Liver (tissue), 9 donors: Measurements from ENCODE around the gene SEC61B. TPM values are rescaled to one million over a fixed set of nuclear protein-coding genes. Genes with fewer than 3 reads are reported as not detected.

Experiments used
- DNase-seq: peaks from one replicate; pipeline ENCODE4 v3.0.0-alpha.2; 2017; ENCODE audit warnings: low spot score
- H3K27ac ChIP-seq, 2 donors: one replicate each; pipeline ENCODE4 v1.7.0; 2013; ENCODE audit warnings: inconsistent platforms in 2 of 2, low read length in 2 of 2, control low read depth in 1 of 2, low read depth in 1 of 2, mild to moderate bottlenecking in 1 of 2
- H3K27me3 ChIP-seq, 4 donors: one replicate each; pipeline versions ENCODE4 v1.6.1 to v1.7.0; 2013; ENCODE audit warnings: low read length in 3 of 4, inconsistent platforms in 1 of 4, mild to moderate bottlenecking in 1 of 4, moderate library complexity in 1 of 4; ENCODE audit not compliant: control insufficient read depth in 4 of 4, insufficient read depth in 4 of 4
- H3K36me3 ChIP-seq, 4 donors: one replicate each; pipeline versions ENCODE4 v1.6.1 to v1.7.0; 2013; ENCODE audit warnings: low read length in 3 of 4, mild to moderate bottlenecking in 3 of 4, low read depth in 1 of 4, moderate library complexity in 1 of 4; ENCODE audit not compliant: control insufficient read depth in 4 of 4, insufficient read depth in 3 of 4
- H3K4me1 ChIP-seq, 4 donors: one replicate each; pipeline versions ENCODE4 v1.6.1 to v1.7.0; 2013; ENCODE audit warnings: low read length in 3 of 4, mild to moderate bottlenecking in 3 of 4, moderate library complexity in 1 of 4; ENCODE audit not compliant: control insufficient read depth in 4 of 4, insufficient read depth in 4 of 4
- H3K4me3 ChIP-seq, 3 donors: one replicate each; pipeline versions ENCODE4 v1.6.1 to v1.7.0; 2013; ENCODE audit warnings: low read length in 3 of 3, control low read depth in 1 of 3, low read depth in 1 of 3, mild to moderate bottlenecking in 1 of 3
- H3K9ac ChIP-seq, 2 donors: one replicate each; pipeline ENCODE4 v1.7.0; 2013; ENCODE audit warnings: low read length in 2 of 2, mild to moderate bottlenecking in 2 of 2, moderate library complexity in 2 of 2, control low read depth in 1 of 2, low read depth in 1 of 2
- H3K9me3 ChIP-seq, 4 donors: one replicate each; pipeline versions ENCODE4 v1.6.1 to v1.7.0; 2013; ENCODE audit warnings: low read length in 3 of 4; ENCODE audit not compliant: control insufficient read depth in 4 of 4
- EGR1 ChIP-seq, 2 donors: IDR thresholded peaks; 2 replicates each; pipeline ENCODE4 v1.6.1; 2016 to 2018; ENCODE audit warnings: antibody characterized with exemption in 2 of 2, low read depth in 2 of 2
- FOXA1 ChIP-seq: IDR thresholded peaks from 2 replicates; pipeline ENCODE4 v1.6.1; 2016; ENCODE audit warnings: antibody characterized with exemption
- FOXA2 ChIP-seq: IDR thresholded peaks from 2 replicates; pipeline ENCODE4 v1.6.1; 2016; ENCODE audit warnings: antibody characterized with exemption
- GABPA ChIP-seq, 2 donors: IDR thresholded peaks in 1 of 2; conservative IDR thresholded peaks in 1 of 2; 2 replicates each; pipeline ENCODE4 v1.6.1; 2016; ENCODE audit warnings: antibody characterized with exemption in 2 of 2, mild to moderate bottlenecking in 1 of 2, moderate library complexity in 1 of 2
- HNF4G ChIP-seq: IDR thresholded peaks from 2 replicates; pipeline ENCODE4 v1.6.1; 2016; ENCODE audit warnings: antibody characterized with exemption
- JUND ChIP-seq, 2 donors: IDR thresholded peaks; 2 replicates each; pipeline ENCODE4 v1.6.1; 2016; ENCODE audit warnings: antibody characterized with exemption in 2 of 2
- NR2F2 ChIP-seq: IDR thresholded peaks from 2 replicates; pipeline ENCODE4 v1.6.1; 2016; ENCODE audit warnings: antibody characterized with exemption
- RAD21 ChIP-seq, 2 donors: IDR thresholded peaks; 2 replicates each; pipeline ENCODE4 v1.6.1; 2016; ENCODE audit warnings: antibody characterized with exemption in 2 of 2, mild to moderate bottlenecking in 2 of 2
- RXRA ChIP-seq, 2 donors: IDR thresholded peaks; 2 replicates each; pipeline ENCODE4 v1.6.1; 2017 to 2018; ENCODE audit warnings: antibody characterized with exemption in 2 of 2, mild to moderate bottlenecking in 1 of 2
- SP1 ChIP-seq: IDR thresholded peaks from 2 replicates; pipeline ENCODE4 v1.6.1; 2018; ENCODE audit warnings: antibody characterized with exemption, mild to moderate bottlenecking
- TAF1 ChIP-seq: conservative IDR thresholded peaks from 2 replicates; pipeline ENCODE4 v1.6.1; 2016; ENCODE audit warnings: antibody characterized with exemption, mild to moderate bottlenecking
- YY1 ChIP-seq: IDR thresholded peaks from 2 replicates; pipeline ENCODE4 v1.6.1; 2016; ENCODE audit warnings: antibody characterized with exemption, mild to moderate bottlenecking
- WGBS: extraction: QIAGEN DNeasy Blood & Tissue Kit; methylation state at CpG from one replicate; pipeline ENCODE4 v1.1.7; 2013; 5-methylcytosine and 5-hydroxymethylcytosine counted together
- polyA plus RNA-seq, 2 donors: library from polyadenylated mRNA; stranded (reverse) in 1 of 2; unstranded in 1 of 2; fragments of 200-250 nt in 1 of 2; fragments of >200 nt in 1 of 2; fragmentation: Nextera tagmentation in 1 of 2; extraction: Ambion mirVana in 1 of 2; gene quantifications; one replicate each; pipeline versions ENCODE4 v1.2.1 to v1.2.3, GENCODE V29; 2013 to 2015
- total RNA-seq, 2 donors: library from RNA; depleted of rRNA; stranded (reverse); fragments of >200 nt; gene quantifications; one replicate each; pipeline ENCODE4 v1.2.3, GENCODE V29; 2014
- TF ChIP-seq, protein P1 (sequence below): IDR thresholded peaks from 2 replicates; pipeline ENCODE4 v1.6.1; 2016; ENCODE audit warnings: antibody characterized with exemption
- TF ChIP-seq, protein P2 (sequence below): IDR thresholded peaks from 2 replicates; pipeline ENCODE4 v1.6.1; 2016; ENCODE audit warnings: antibody characterized with exemption
- TF ChIP-seq, protein P3 (sequence below): IDR thresholded peaks from 2 replicates; pipeline ENCODE4 v1.6.1; 2016; ENCODE audit warnings: antibody characterized with exemption
- TF ChIP-seq, protein P4 (sequence below): fragments of 150-350 bp; IDR thresholded peaks from 2 replicates; pipeline ENCODE4 v1.5.1; 2017; ENCODE audit warnings: improper control_type of control experiment, low read depth, low read length; ENCODE audit not compliant: missing input control
- donor health status: healthy.
- donor health status: healthy.
- donor health status: healthy.
- donor health status: healthy.
- donor health status: healthy.

Gene SEC61B
- total and polyA plus RNA-seq, 4 donors = 84.1 to 431 (median 228) TPM

DNA sequence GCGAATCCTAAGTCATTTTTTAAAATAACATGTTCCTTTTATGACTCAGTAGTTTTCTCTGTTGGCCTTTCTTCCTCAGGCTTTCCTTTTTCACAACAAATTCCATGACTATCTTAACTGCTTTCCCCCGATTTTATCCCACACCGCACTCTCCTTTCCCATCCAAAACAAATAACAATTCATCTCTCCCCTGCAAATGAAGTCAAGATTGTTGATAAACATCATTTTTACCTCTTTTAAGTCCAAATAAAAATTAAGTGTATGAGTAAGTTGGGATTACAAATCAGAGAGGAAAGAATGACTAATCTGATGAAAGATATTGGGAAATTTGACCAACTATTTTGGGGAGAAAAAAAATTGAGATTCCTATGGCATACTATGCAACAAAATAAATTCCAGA lies 47.3 kb downstream of the SEC61B start:
- no peaks in the 10 kb centered on the region for H3K27me3 ChIP-seq
- DNase-seq = no peak
- TF ChIP-seq EGR1 (IDR thresholded peaks at IDR 0.05; ENCODE audit: low read depth in 2 of 2) (no peak), SP1 (no peak), FOXA1 (no peak)

DNA sequence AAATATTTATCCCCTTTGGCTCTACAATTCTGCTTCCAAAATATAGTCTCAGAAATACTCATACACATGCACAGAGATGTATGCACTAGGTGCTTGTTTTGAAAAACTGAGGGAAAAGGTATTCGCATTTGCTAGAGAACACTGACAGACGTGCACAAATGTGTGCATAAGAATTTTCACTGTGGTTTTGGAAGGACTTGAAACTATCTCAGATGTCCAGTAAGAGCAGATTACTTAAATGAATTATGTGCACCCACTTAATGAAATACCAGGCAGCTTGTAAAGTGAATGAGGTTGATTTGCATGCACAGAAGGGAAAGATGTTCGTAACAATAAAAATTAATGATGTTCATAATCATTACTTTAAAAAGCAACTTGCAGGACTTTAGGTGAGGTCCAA lies 48.4 kb downstream of the SEC61B start:
- H3K27me3 ChIP-seq = no peaks in the 10 kb centered on the region
- H3K4me3 ChIP-seq = no peak overlapping the region
- H3K36me3 ChIP-seq = no peaks in the 10 kb centered on the region
- DNase-seq = no peak
- no peaks in the 10 kb centered on the region for H3K9me3 ChIP-seq
- H3K9ac ChIP-seq = no peak overlapping the region
- no peak for TF ChIP-seq GABPA (IDR thresholded peaks at IDR 0.05 in 1 of 2, conservative IDR thresholded peaks at IDR 0.05 in 1 of 2)
- TF ChIP-seq, protein P1, sequence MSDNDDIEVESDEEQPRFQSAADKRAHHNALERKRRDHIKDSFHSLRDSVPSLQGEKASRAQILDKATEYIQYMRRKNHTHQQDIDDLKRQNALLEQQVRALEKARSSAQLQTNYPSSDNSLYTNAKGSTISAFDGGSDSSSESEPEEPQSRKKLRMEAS = no peak
- TF ChIP-seq, protein P2, sequence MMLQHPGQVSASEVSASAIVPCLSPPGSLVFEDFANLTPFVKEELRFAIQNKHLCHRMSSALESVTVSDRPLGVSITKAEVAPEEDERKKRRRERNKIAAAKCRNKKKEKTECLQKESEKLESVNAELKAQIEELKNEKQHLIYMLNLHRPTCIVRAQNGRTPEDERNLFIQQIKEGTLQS = no peak
- peaks cover 0 to 10% (median 4%) of the 10 kb centered on the region in 4 donors for H3K4me1 ChIP-seq
- WGBS = 67% methylated on average over 3 of the region's 3 CpGs
- H3K27ac ChIP-seq = no peak overlapping the region

More for the DNA sequence above, 47.3 kb downstream of the SEC61B start:
- no peaks in the 10 kb centered on the region for H3K9me3 ChIP-seq
- 82% methylated on average over 3 of the region's 3 CpGs for WGBS
- no peak overlapping the region for H3K27ac ChIP-seq
- H3K36me3 ChIP-seq = no peaks in the 10 kb centered on the region
- H3K4me1 ChIP-seq = peaks cover 0 to 10% (median 4%) of the 10 kb centered on the region in 4 donors
- no peak overlapping the region for H3K9ac ChIP-seq
- H3K4me3 ChIP-seq = no peak overlapping the region

DNA sequence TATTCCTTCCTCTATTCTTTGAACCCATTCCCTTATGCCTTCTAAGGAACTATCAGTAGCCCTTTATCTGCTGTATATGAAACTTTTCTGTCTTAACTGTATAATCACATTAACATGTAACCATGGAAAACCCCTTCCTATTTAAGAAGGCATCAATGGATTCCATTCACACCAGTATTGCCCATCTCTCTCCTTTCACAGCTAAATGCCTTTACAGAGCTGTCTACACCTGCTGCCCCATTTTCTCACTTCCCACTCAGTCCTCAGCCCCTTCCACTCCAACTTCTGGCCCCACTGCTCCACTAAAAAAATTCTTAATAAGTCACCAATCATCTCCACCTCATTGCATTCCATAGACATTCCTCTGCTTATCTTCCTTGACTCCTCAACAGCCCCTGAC lies 50.8 kb downstream of the SEC61B start:
- Histone ChIP-seq H3K9ac (no peak overlapping the region), H3K27ac (no peak overlapping the region), H3K4me3 (no peak overlapping the region), H3K9me3 (no peaks in the 10 kb centered on the region), H3K4me1 (no peaks in the 10 kb centered on the region), H3K36me3 (no peaks in the 10 kb centered on the region), H3K27me3 (no peaks in the 10 kb centered on the region)
- DNase-seq = no peak
- TF ChIP-seq SP1 (no peak), GABPA (IDR thresholded peaks at IDR 0.05 in 1 of 2, conservative IDR thresholded peaks at IDR 0.05 in 1 of 2) (no peak)
- TF ChIP-seq, protein P2 = no peak

DNA sequence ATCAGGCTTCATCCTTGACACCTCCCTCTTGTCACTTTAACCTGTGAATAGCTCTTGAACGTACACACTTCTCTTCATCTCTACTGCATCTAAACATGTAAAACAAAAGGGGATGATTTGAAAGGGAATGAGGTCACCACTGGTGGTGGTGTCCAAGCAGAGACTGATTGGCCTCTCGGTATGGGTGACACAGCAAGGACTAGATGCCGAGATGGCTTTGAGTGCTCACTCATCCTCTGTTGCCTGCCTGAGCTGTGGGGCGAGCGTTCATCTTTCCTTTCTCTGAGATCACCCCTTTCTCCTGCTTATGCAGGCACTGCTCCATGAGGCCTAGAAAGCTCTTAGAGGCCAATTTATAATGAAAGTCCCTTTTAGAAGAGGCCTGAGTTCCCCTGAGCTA lies 51.9 kb downstream of the SEC61B start:
- H3K4me3 ChIP-seq = no peak overlapping the region
- TF ChIP-seq TAF1 (no peak), RAD21 (IDR thresholded peaks at IDR 0.05) (no peak), FOXA2 (no peak), YY1 (no peak), JUND (IDR thresholded peaks at IDR 0.05) (no peak), GABPA (IDR thresholded peaks at IDR 0.05 in 1 of 2, conservative IDR thresholded peaks at IDR 0.05 in 1 of 2) (no peak), HNF4G (no peak), NR2F2 (no peak), SP1 (no peak), FOXA1 (no peak), RXRA (IDR thresholded peaks at IDR 0.05) (no peak)
- TF ChIP-seq, protein P3, sequence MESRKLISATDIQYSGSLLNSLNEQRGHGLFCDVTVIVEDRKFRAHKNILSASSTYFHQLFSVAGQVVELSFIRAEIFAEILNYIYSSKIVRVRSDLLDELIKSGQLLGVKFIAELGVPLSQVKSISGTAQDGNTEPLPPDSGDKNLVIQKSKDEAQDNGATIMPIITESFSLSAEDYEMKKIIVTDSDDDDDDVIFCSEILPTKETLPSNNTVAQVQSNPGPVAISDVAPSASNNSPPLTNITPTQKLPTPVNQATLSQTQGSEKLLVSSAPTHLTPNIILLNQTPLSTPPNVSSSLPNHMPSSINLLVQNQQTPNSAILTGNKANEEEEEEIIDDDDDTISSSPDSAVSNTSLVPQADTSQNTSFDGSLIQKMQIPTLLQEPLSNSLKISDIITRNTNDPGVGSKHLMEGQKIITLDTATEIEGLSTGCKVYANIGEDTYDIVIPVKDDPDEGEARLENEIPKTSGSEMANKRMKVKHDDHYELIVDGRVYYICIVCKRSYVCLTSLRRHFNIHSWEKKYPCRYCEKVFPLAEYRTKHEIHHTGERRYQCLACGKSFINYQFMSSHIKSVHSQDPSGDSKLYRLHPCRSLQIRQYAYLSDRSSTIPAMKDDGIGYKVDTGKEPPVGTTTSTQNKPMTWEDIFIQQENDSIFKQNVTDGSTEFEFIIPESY = no peak
- TF ChIP-seq, protein P2 = no peak
- TF ChIP-seq, protein P4, sequence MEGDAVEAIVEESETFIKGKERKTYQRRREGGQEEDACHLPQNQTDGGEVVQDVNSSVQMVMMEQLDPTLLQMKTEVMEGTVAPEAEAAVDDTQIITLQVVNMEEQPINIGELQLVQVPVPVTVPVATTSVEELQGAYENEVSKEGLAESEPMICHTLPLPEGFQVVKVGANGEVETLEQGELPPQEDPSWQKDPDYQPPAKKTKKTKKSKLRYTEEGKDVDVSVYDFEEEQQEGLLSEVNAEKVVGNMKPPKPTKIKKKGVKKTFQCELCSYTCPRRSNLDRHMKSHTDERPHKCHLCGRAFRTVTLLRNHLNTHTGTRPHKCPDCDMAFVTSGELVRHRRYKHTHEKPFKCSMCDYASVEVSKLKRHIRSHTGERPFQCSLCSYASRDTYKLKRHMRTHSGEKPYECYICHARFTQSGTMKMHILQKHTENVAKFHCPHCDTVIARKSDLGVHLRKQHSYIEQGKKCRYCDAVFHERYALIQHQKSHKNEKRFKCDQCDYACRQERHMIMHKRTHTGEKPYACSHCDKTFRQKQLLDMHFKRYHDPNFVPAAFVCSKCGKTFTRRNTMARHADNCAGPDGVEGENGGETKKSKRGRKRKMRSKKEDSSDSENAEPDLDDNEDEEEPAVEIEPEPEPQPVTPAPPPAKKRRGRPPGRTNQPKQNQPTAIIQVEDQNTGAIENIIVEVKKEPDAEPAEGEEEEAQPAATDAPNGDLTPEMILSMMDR = no peak
- no peak overlapping the region for H3K9ac ChIP-seq
- no peaks in the 10 kb centered on the region for H3K36me3 ChIP-seq
- H3K4me1 ChIP-seq = no peaks in the 10 kb centered on the region
- no peak overlapping the region for H3K27ac ChIP-seq
- no peaks in the 10 kb centered on the region for H3K27me3 ChIP-seq
- DNase-seq = no peak
- H3K9me3 ChIP-seq = no peaks in the 10 kb centered on the region
- WGBS = 94% methylated on average over 5 of the region's 5 CpGs
